SK-N-MC (cell line): Measurements from ENCODE around the gene DIPK1C.

Experiments used
- DNase-seq: peaks from one replicate; pipeline ENCODE4 v3.0.0-alpha.2; 2011; ENCODE audit warnings: low read depth, low spot score
- H3K27ac ChIP-seq: fragments of 200-600 bp; sonication (generic); 2 replicates; pipeline ENCODE4 v1.5.1; 2016; ENCODE audit warnings: mixed run types
- H3K36me3 ChIP-seq: fragments of 200-600 bp; sonication (generic); 2 replicates; pipeline ENCODE4 v1.6.1; 2017; ENCODE audit warnings: antibody characterized with exemption, low read length, mixed read lengths; ENCODE audit not compliant: insufficient read depth
- H3K4me3 ChIP-seq: fragments of 200-600 bp; sonication (generic); 2 replicates; pipeline ENCODE4 v1.5.1; 2016
- H3K9ac ChIP-seq: fragments of 200-600 bp; sonication (generic); 2 replicates; pipeline ENCODE4 v1.8.0; 2017; ENCODE audit warnings: mixed run types, mixed read lengths; ENCODE audit not compliant: insufficient read length
- H3K9me3 ChIP-seq: fragments of 200-600 bp; sonication (generic); 2 replicates; pipeline ENCODE4 v1.6.1; 2017; ENCODE audit warnings: low read depth, mild to moderate bottlenecking, antibody characterized with exemption, low read length, moderate library complexity, mixed read lengths
- EZH2 ChIP-seq: fragments of 200-600 bp; sonication (generic); IDR thresholded peaks from one replicate; pipeline ENCODE4 v1.6.1; 2017; ENCODE audit warnings: antibody characterized with exemption
- FOXP2 ChIP-seq: optimal IDR thresholded peaks from 2 replicates; pipeline ENCODE3; 2011; ENCODE audit warnings: mild to moderate bottlenecking, moderate library complexity; ENCODE audit not compliant: insufficient read depth; ENCODE audit errors: extremely low read length, control extremely low read depth
- POLR2AphosphoS5 ChIP-seq: IDR thresholded peaks from 2 replicates; pipeline ENCODE4 v1.6.1; 2012; ENCODE audit warnings: mild to moderate bottlenecking, low read depth, low read length, borderline replicate concordance

DIPK1C gene

GRCh38 chr18:74387383-74387782 is 69.7 kb downstream of the DIPK1C start:
- Histone ChIP-seq H3K4me3 (no peak overlapping the region), H3K9me3 (no peaks in the 10 kb centered on the region), H3K9ac (no peak overlapping the region), H3K27ac (no peak overlapping the region), H3K36me3 (no peaks in the 10 kb centered on the region)
- no peak for TF ChIP-seq FOXP2
- TF ChIP-seq EZH2: no peak
- no peak for TF ChIP-seq POLR2AphosphoS5
- no peak for DNase-seq
